Measurements from ENCODE around the gene LILRB3. TPM values are rescaled to one million over a fixed set of nuclear protein-coding genes. Genes with fewer than 3 reads are reported as not detected.
A peak's percentile ranks its signal among the peaks of the same experiment; 100 is the strongest.

The LILRB3 gene
- total RNA-seq, 4 donors from 2014 or later: 0.51 to 7.1 (median 3.6) TPM; not detected in 1

GRCh38 chr19:54189145-54189734 lies 33.6 kb downstream of the LILRB3 start, which contains the start of gene MBOAT7:
Gene MBOAT7 (minus strand): TSS chr19:54189580. CDS start chr19:54188508, 1,072 bp downstream.
- Histone ChIP-seq H3K4me1 (peaks cover 15 to 20% of the 10 kb centered on the region in 2 donors), H3K27me3 (no peaks in the 10 kb centered on the region), H3K36me3 (peaks cover 5 to 19% of the 10 kb centered on the region in 2 donors), H3K4me3 (peak within 1 kb of the TSS; percentile 72 to 95 (median 89)), H3K9me3 (no peaks in the 10 kb centered on the region), H3K27ac (peak within 1 kb of the TSS; percentile 92 to 98 (median 95))
- in situ Hi-C loops (cut with MboI; ENCODE audit: low sequenced_read_pairs in 4 of 4): no loop called here
- peak in 3 of 5 experiments; percentile 28 to 54 (median 45) for TF ChIP-seq CTCF (IDR thresholded peaks at IDR 0.05 in 4 of 5, conservative IDR thresholded peaks at IDR 0.05 in 1 of 5)
- peak; percentile 43 to 63 for TF ChIP-seq POLR2A (IDR thresholded peaks at IDR 0.05)
- ATAC-seq (peak; percentile 61 to 68), DNase-seq (no peak)
- intact Hi-C loops (cut with DNase I; ENCODE audit: low total_unique reads): loop anchor here (1.0 kb wide), 3 partner anchors 30 to 52 kb away; partner anchors contain the start of genes CNOT3 and LENG1

- Histone ChIP-seq H3K27me3 (no peaks in the 10 kb centered on the region), H3K4me3 (peak overlapping the region; percentile 72 to 95 (median 89)), H3K4me1 (peaks cover 15 to 20% of the 10 kb centered on the region in 2 donors), H3K27ac (peak overlapping the region; percentile 92 to 98 (median 95)), H3K36me3 (peaks cover 0 to 10% of the 10 kb centered on the region in 2 donors), H3K9me3 (no peaks in the 10 kb centered on the region)
- DNase-seq (no peak), ATAC-seq (no peak)
- TF ChIP-seq POLR2A (IDR thresholded peaks at IDR 0.05): no peak
- no peak for TF ChIP-seq CTCF (IDR thresholded peaks at IDR 0.05 in 4 of 5, conservative IDR thresholded peaks at IDR 0.05 in 1 of 5)
- in situ Hi-C loops (cut with MboI; ENCODE audit: low sequenced_read_pairs in 4 of 4) (no loop called here), intact Hi-C loops (cut with DNase I; ENCODE audit: low total_unique reads) (no loop called here)
Observed at GRCh38 chr19:54188215-54188871, 34.5 kb downstream of the LILRB3 start.

- in situ Hi-C loops (cut with MboI; ENCODE audit: low sequenced_read_pairs in 4 of 4) (no loop called here), intact Hi-C loops (cut with DNase I; ENCODE audit: low total_unique reads) (no loop called here)
- ATAC-seq: no peak
- H3K4me3 ChIP-seq: no peak overlapping the region
- H3K4me1 ChIP-seq: peaks cover 11 to 16% of the 10 kb centered on the region in 2 donors
- TF ChIP-seq CTCF (IDR thresholded peaks at IDR 0.05 in 4 of 5, conservative IDR thresholded peaks at IDR 0.05 in 1 of 5) (no peak), POLR2A (IDR thresholded peaks at IDR 0.05) (no peak)
- no peak for DNase-seq
- no peaks in the 10 kb centered on the region for H3K27me3 ChIP-seq
- H3K9me3 ChIP-seq: no peaks in the 10 kb centered on the region
- no peak overlapping the region for H3K27ac ChIP-seq
- no peaks in the 10 kb centered on the region for H3K36me3 ChIP-seq
Observed at GRCh38 chr19:54186934-54187381, 35.8 kb downstream of the LILRB3 start.

DNA sequence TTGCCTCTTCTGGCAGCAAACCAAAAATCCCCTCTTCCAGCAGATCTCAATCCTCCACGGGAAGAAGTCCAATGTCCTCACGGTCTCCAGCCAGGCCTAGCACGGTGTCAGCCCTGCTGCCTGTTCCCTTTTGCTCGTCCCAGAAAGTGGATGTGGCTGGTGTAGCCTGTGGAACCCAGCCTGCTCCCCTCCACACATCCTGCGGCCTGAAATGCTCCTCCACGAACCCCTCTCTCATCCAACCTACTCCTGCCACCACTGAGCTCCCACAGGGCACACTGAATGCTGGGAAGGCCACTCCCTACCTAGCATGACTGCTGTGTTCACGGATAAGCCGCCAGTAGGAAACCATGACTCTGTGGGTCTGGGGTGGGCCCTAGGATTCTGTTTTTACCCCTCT lies 36.5 kb downstream of the LILRB3 start:
- H3K27ac ChIP-seq: no peak overlapping the region
- intact Hi-C loops (cut with DNase I; ENCODE audit: low total_unique reads): no loop called here
- TF ChIP-seq POLR2A (IDR thresholded peaks at IDR 0.05): no peak
- no peak for TF ChIP-seq CTCF (IDR thresholded peaks at IDR 0.05 in 4 of 5, conservative IDR thresholded peaks at IDR 0.05 in 1 of 5)
- H3K36me3 ChIP-seq: no peaks in the 10 kb centered on the region
- H3K4me1 ChIP-seq: peaks cover 6 to 10% of the 10 kb centered on the region in 2 donors
- H3K4me3 ChIP-seq: no peak overlapping the region
- ATAC-seq (no peak), DNase-seq (no peak)
- in situ Hi-C loops (cut with MboI; ENCODE audit: low sequenced_read_pairs in 4 of 4): no loop called here
- H3K9me3 ChIP-seq: no peaks in the 10 kb centered on the region
- H3K27me3 ChIP-seq: no peaks in the 10 kb centered on the region

Data from gastrocnemius medialis (tissue), 4 donors.